Gastroesophageal sphincter (tissue), 3 donors: ENCODE results near the gene ESD.

Source experiments
- CTCF ChIP-seq, 4 experiments: fragments of 200-600 bp in 2 of 4; fragments of 450-650 bp in 2 of 4; sonication (generic) in 1 of 4; IDR thresholded peaks; one replicate each; pipeline ENCODE4 v1.5.1; 2017 to 2019; ENCODE audit warnings: antibody characterized with exemption in 4 of 4, mild to moderate bottlenecking in 2 of 4, moderate library complexity in 2 of 4
- EP300 ChIP-seq: sonication (generic); formaldehyde crosslinking; IDR thresholded peaks from one replicate; pipeline ENCODE4 v1.6.1; 2017; ENCODE audit warnings: antibody characterized with exemption, mild to moderate bottlenecking
- POLR2AphosphoS5 ChIP-seq: sonication (generic); formaldehyde crosslinking; IDR thresholded peaks from one replicate; pipeline ENCODE4 v1.6.1; 2017; ENCODE audit warnings: antibody characterized with exemption

DNA sequence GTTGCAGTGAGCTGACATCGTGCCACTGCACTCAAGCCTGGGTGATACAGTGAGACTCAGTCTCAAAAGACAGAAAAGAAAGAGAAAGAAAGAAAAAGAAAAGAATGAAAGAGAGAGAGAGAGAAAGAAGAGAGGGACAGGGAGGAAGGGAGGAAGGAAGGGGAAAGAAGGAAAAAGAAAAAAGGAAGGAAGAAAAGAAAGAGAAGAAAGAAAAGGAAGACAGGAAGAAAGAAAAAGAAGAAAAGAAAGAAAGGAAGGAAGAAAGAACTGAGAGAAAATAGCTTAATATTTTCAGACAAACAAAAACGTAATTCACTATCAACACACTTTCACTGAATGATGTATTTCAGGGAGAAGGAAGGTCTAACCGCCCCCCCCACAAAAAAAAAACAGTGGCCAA, 39.3 kb downstream of the ESD start:
- TF ChIP-seq POLR2AphosphoS5: no peak
- TF ChIP-seq CTCF (IDR thresholded peaks at IDR 0.05): no peak
- TF ChIP-seq EP300: no peak
